ENCODE measurements around the gene UTY. TPM values are rescaled to one million over a fixed set of nuclear protein-coding genes. Genes with fewer than 3 reads are reported as not detected.

The UTY gene
- total and polyA plus RNA-seq, 2 of the 13 experiments (the other 11 are each of a cell fraction or from before 2014, with no cell fraction given) = not detected

DNA sequence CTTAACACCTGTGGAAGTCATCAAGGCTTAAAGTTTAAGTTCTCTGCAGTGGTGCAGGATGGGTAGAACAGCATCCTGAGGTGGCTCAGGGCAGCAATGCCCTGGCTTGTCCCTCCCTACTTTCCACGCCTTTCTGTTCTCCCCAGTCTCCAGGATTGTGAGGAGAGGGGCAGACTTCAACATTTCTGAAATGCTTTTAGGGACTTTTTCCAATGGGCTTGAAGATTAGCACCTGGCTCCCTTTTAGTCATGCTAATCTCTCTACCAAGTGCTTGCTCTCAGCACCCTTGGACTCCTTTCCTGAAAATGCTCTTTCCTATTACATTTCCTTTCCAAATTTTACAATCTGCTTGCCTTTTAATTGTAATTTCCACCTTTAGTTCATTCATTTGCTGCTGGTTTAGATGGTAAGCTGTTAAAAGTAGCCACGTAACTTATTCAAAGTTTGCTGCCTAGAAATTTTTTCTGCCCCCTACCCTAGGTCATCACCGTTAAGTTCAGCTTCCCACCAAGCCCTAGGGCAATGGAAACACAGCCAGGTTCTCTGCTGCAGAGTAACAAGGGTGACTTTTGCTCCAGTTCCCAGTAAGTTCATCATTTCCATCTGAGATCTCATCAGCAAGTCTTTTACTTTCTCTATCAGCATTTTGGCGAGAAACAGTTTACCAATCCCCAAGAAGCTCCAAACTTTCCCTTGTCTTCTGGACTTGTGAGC, 183.5 kb downstream of the UTY start (continued):
- TF ChIP-seq, protein P1, sequence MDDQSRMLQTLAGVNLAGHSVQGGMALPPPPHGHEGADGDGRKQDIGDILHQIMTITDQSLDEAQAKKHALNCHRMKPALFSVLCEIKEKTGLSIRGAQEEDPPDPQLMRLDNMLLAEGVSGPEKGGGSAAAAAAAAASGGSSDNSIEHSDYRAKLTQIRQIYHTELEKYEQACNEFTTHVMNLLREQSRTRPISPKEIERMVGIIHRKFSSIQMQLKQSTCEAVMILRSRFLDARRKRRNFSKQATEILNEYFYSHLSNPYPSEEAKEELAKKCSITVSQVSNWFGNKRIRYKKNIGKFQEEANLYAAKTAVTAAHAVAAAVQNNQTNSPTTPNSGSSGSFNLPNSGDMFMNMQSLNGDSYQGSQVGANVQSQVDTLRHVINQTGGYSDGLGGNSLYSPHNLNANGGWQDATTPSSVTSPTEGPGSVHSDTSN (CRISPR knock-in tag; IDR thresholded peaks at IDR 0.05; ENCODE audit: borderline replicate concordance) = no peak
- TF ChIP-seq, protein P2, sequence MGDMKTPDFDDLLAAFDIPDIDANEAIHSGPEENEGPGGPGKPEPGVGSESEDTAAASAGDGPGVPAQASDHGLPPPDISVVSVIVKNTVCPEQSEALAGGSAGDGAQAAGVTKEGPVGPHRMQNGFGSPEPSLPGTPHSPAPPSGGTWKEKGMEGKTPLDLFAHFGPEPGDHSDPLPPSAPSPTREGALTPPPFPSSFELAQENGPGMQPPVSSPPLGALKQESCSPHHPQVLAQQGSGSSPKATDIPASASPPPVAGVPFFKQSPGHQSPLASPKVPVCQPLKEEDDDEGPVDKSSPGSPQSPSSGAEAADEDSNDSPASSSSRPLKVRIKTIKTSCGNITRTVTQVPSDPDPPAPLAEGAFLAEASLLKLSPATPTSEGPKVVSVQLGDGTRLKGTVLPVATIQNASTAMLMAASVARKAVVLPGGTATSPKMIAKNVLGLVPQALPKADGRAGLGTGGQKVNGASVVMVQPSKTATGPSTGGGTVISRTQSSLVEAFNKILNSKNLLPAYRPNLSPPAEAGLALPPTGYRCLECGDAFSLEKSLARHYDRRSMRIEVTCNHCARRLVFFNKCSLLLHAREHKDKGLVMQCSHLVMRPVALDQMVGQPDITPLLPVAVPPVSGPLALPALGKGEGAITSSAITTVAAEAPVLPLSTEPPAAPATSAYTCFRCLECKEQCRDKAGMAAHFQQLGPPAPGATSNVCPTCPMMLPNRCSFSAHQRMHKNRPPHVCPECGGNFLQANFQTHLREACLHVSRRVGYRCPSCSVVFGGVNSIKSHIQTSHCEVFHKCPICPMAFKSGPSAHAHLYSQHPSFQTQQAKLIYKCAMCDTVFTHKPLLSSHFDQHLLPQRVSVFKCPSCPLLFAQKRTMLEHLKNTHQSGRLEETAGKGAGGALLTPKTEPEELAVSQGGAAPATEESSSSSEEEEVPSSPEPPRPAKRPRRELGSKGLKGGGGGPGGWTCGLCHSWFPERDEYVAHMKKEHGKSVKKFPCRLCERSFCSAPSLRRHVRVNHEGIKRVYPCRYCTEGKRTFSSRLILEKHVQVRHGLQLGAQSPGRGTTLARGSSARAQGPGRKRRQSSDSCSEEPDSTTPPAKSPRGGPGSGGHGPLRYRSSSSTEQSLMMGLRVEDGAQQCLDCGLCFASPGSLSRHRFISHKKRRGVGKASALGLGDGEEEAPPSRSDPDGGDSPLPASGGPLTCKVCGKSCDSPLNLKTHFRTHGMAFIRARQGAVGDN (CRISPR knock-in tag; IDR thresholded peaks at IDR 0.05) = no peak
- no peak for TF ChIP-seq ZBTB8A (CRISPR knock-in tag; IDR thresholded peaks at IDR 0.05; ENCODE audit: borderline replicate concordance, low read depth)

DNA sequence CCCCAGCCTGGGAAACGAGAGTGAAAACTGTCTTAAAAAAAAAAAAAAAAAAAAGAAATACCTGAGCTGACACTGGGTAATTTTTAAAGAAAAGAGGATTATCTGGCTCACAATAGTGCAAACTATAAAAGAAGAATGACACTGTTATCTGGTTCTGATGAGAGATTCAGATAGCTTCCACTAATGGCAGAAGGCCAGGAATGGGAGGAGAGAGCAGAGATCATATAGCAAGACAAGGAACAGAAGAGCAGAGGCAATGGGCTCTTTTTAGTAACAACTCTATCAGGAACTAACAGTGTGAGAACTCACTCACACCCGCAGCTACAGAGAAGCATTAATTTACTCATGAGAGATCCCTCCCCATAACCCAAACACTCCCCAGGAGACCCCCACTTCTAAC, 184.8 kb downstream of the UTY start:
- no peaks in the 10 kb centered on the region for H3K4me1 ChIP-seq (ENCODE audit: insufficient read depth, low read length)
- H3K27me3 ChIP-seq (ENCODE audit: control insufficient read depth in 1 of 2, insufficient read depth in 2 of 2, low read length in 2 of 2) = no peaks in the 10 kb centered on the region
- no peak overlapping the region for H3K9ac ChIP-seq (ENCODE audit: insufficient read depth, low read depth, low read length)
- H2AFZ ChIP-seq (ENCODE audit: low read length) = no peak overlapping the region
- ChIA-PET CTCF (ENCODE audit: low intra/inter-chr PET ratio, low total read pairs) (no interaction called here), POLR2A (no interaction called here)
- no TSS peak for BruUV-seq (replicated peaks)
- H3K79me2 ChIP-seq (ENCODE audit: insufficient read depth, low read length) = no peaks in the 10 kb centered on the region
- 0% methylated on average over 2 of the region's 2 CpGs for WGBS (ENCODE audit: low lambda C conversion rate)
- H4K20me1 ChIP-seq (ENCODE audit: insufficient read depth, low read length) = no peaks in the 10 kb centered on the region
- intact Hi-C loops (cut with micrococcal nuclease; ENCODE audit: unreplicated experiment) = no loop called here
- H3K4me3 ChIP-seq (replicated peaks in 1 of 3; ENCODE audit: insufficient read depth in 1 of 3, low read depth in 2 of 3, low read length in 3 of 3) = no peak overlapping the region
- no peak overlapping the region for H3K4me2 ChIP-seq (ENCODE audit: low read depth, low read length)
- FAIRE-seq (no peak), ATAC-seq (no peak), DNase-seq (ENCODE audit: low spot score) (no peak)
- H3K27ac ChIP-seq (ENCODE audit: extremely low read length, insufficient read depth, low read length) = no peak overlapping the region
- H3K36me3 ChIP-seq (replicated peaks in 1 of 2; ENCODE audit: control insufficient read depth in 1 of 2, insufficient read depth in 2 of 2, low read length in 2 of 2) = no peaks in the 10 kb centered on the region
- no peaks in the 10 kb centered on the region; the same call in 1 of the 2 replicates for H3K9me3 ChIP-seq (ENCODE audit: low read length)
- TF ChIP-seq ZNF672 (CRISPR knock-in tag; IDR thresholded peaks at IDR 0.05) (no peak), ZNF432 (CRISPR knock-in tag; IDR thresholded peaks at IDR 0.05; ENCODE audit: borderline replicate concordance) (no peak), NAIF1 (CRISPR knock-in tag; IDR thresholded peaks at IDR 0.05; ENCODE audit: borderline replicate concordance) (no peak), SNRNP70 (IDR thresholded peaks at IDR 0.05; ENCODE audit: low read depth, low read length) (no peak)
- in situ Hi-C loops (cut with HindIII; ENCODE audit: extremely low pct_ligation_motif_present, low pct_unique_long_range_greater_than_20kb) = loop anchor here (25.0 kb wide), 1 partner anchor 108 kb away; no protein-coding TSS in a partner anchor

Measured in HepG2 (cell line).